ENCODE measurements around the gene PTPRF. TPM values are rescaled to one million over a fixed set of nuclear protein-coding genes. Genes with fewer than 3 reads are reported as not detected.

The PTPRF gene
- total and polyA plus RNA-seq, 4 donors = 41.2 to 241 (median 85.6) TPM

DNA sequence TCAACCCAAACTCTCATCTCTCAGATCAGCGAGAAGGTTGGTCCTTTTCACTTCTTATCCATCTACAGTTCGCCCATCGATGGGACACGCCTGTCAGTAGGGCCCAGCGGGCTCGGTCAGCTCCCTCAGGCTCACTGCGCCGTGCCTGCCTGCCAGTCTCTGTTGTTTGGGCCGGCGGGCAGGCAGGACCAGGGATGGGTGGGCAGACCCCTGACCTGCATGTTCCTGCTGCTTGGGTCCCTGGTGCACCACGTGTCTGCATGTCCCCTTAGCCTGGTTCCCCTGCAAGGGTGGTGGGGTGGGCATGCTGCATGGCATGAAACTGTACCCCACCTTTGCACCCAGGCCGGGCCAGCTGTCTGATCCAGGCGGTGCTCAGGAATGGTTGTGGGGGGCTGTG lies 52.4 kb downstream of the PTPRF start:
- no peaks in the 10 kb centered on the region for H3K9me3 ChIP-seq (ENCODE audit: control insufficient read depth in 4 of 4, low read length in 3 of 4)
- 97% methylated on average over 13 of the region's 13 CpGs for WGBS
- H3K27ac ChIP-seq (ENCODE audit: low read depth in 1 of 2, low read length in 2 of 2) = no peak overlapping the region
- H3K27me3 ChIP-seq (ENCODE audit: control insufficient read depth in 4 of 4, insufficient read depth in 4 of 4, low read length in 3 of 4) = no peaks in the 10 kb centered on the region
- peaks cover 11 to 50% (median 20%) of the 10 kb centered on the region in 4 donors for H3K36me3 ChIP-seq (ENCODE audit: control insufficient read depth in 4 of 4, insufficient read depth in 3 of 4, low read depth in 1 of 4, low read length in 3 of 4)
- H3K4me1 ChIP-seq (ENCODE audit: control insufficient read depth in 4 of 4, insufficient read depth in 4 of 4, low read length in 3 of 4) = no peaks in the 10 kb centered on the region
- no peak for DNase-seq (ENCODE audit: low spot score)
- no peak for TF ChIP-seq RXRA (IDR thresholded peaks at IDR 0.05)
- no peak for TF ChIP-seq RAD21 (IDR thresholded peaks at IDR 0.05)
- TF ChIP-seq GABPA (IDR thresholded peaks at IDR 0.05 in 1 of 2, conservative IDR thresholded peaks at IDR 0.05 in 1 of 2) = no peak
- no peak overlapping the region for H3K4me3 ChIP-seq (ENCODE audit: low read depth in 1 of 3, low read length in 3 of 3)
- no peak overlapping the region for H3K9ac ChIP-seq (ENCODE audit: low read depth in 1 of 2, low read length in 2 of 2)

DNA sequence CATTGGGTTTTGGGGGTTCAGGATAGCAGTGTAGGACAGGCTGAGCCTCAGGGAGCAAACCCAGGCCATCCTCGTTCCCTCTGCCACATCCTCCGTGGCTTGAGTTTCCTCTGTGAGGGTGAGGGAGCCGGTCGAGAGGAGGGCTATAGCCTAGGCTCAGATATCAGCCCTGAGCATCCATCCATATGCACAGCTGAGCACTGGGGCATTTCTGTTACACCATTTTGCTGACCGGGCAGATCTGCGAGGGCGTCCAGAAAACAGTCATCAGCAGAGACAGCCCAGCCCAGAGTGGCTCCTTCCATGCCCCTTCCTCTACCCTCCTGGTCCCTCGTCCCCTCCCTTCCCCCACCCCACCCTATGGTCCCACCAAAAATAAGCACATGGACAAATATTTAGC lies 53.5 kb downstream of the PTPRF start:
- H3K9me3 ChIP-seq (ENCODE audit: control insufficient read depth in 4 of 4, low read length in 3 of 4) = no peaks in the 10 kb centered on the region
- no peak overlapping the region for H3K27ac ChIP-seq (ENCODE audit: low read depth in 1 of 2, low read length in 2 of 2)
- no peak overlapping the region for H3K9ac ChIP-seq (ENCODE audit: low read depth in 1 of 2, low read length in 2 of 2)
- no peak for DNase-seq (ENCODE audit: low spot score)
- no peaks in the 10 kb centered on the region for H3K4me1 ChIP-seq (ENCODE audit: control insufficient read depth in 4 of 4, insufficient read depth in 4 of 4, low read length in 3 of 4)
- TF ChIP-seq RXRA (IDR thresholded peaks at IDR 0.05) (no peak), TAF1 (conservative IDR thresholded peaks at IDR 0.05) (no peak), JUND (IDR thresholded peaks at IDR 0.05) (no peak), SP1 (IDR thresholded peaks at IDR 0.05) (no peak), NR2F2 (IDR thresholded peaks at IDR 0.05) (no peak), HNF4G (IDR thresholded peaks at IDR 0.05) (no peak), FOXA2 (IDR thresholded peaks at IDR 0.05) (no peak), RAD21 (IDR thresholded peaks at IDR 0.05) (no peak)
- TF ChIP-seq, protein P1, sequence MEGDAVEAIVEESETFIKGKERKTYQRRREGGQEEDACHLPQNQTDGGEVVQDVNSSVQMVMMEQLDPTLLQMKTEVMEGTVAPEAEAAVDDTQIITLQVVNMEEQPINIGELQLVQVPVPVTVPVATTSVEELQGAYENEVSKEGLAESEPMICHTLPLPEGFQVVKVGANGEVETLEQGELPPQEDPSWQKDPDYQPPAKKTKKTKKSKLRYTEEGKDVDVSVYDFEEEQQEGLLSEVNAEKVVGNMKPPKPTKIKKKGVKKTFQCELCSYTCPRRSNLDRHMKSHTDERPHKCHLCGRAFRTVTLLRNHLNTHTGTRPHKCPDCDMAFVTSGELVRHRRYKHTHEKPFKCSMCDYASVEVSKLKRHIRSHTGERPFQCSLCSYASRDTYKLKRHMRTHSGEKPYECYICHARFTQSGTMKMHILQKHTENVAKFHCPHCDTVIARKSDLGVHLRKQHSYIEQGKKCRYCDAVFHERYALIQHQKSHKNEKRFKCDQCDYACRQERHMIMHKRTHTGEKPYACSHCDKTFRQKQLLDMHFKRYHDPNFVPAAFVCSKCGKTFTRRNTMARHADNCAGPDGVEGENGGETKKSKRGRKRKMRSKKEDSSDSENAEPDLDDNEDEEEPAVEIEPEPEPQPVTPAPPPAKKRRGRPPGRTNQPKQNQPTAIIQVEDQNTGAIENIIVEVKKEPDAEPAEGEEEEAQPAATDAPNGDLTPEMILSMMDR (IDR thresholded peaks at IDR 0.05; ENCODE audit: low read depth, low read length, missing input control) = no peak
- TF ChIP-seq, protein P2, sequence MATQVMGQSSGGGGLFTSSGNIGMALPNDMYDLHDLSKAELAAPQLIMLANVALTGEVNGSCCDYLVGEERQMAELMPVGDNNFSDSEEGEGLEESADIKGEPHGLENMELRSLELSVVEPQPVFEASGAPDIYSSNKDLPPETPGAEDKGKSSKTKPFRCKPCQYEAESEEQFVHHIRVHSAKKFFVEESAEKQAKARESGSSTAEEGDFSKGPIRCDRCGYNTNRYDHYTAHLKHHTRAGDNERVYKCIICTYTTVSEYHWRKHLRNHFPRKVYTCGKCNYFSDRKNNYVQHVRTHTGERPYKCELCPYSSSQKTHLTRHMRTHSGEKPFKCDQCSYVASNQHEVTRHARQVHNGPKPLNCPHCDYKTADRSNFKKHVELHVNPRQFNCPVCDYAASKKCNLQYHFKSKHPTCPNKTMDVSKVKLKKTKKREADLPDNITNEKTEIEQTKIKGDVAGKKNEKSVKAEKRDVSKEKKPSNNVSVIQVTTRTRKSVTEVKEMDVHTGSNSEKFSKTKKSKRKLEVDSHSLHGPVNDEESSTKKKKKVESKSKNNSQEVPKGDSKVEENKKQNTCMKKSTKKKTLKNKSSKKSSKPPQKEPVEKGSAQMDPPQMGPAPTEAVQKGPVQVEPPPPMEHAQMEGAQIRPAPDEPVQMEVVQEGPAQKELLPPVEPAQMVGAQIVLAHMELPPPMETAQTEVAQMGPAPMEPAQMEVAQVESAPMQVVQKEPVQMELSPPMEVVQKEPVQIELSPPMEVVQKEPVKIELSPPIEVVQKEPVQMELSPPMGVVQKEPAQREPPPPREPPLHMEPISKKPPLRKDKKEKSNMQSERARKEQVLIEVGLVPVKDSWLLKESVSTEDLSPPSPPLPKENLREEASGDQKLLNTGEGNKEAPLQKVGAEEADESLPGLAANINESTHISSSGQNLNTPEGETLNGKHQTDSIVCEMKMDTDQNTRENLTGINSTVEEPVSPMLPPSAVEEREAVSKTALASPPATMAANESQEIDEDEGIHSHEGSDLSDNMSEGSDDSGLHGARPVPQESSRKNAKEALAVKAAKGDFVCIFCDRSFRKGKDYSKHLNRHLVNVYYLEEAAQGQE (IDR thresholded peaks at IDR 0.05) = no peak
- TF ChIP-seq, protein P3, sequence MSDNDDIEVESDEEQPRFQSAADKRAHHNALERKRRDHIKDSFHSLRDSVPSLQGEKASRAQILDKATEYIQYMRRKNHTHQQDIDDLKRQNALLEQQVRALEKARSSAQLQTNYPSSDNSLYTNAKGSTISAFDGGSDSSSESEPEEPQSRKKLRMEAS (IDR thresholded peaks at IDR 0.05) = no peak
- WGBS = 76% methylated on average over 8 of the region's 8 CpGs
- H3K27me3 ChIP-seq (ENCODE audit: control insufficient read depth in 4 of 4, insufficient read depth in 4 of 4, low read length in 3 of 4) = no peaks in the 10 kb centered on the region
- H3K36me3 ChIP-seq (ENCODE audit: control insufficient read depth in 4 of 4, insufficient read depth in 3 of 4, low read depth in 1 of 4, low read length in 3 of 4) = peaks cover 7 to 50% (median 19%) of the 10 kb centered on the region in 4 donors
- no peak overlapping the region for H3K4me3 ChIP-seq (ENCODE audit: low read depth in 1 of 3, low read length in 3 of 3)

DNA sequence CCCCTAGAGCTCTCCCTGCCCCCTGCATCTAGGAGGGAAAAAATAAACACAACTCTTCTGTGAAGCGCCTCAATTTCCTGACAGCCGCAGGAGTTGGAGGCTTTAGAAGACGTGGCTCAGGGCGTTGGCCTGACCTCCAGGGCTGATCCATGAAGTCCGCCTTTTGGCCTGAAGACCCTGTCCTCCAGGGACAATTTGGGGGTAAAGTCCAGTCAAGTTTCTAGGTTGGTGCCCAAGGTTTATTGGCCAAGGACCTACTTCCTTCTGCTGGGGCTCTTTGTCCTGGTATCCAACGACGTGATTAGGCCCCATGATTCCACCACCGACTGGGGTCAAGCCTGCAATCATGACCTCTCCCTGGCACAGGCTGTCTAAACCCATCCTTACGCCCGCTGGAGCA lies 54.9 kb downstream of the PTPRF start:
- Histone ChIP-seq H3K4me3 (ENCODE audit: low read depth in 1 of 3, low read length in 3 of 3) (no peak overlapping the region), H3K27me3 (ENCODE audit: control insufficient read depth in 4 of 4, insufficient read depth in 4 of 4, low read length in 3 of 4) (no peaks in the 10 kb centered on the region), H3K4me1 (ENCODE audit: control insufficient read depth in 4 of 4, insufficient read depth in 4 of 4, low read length in 3 of 4) (no peaks in the 10 kb centered on the region), H3K9ac (ENCODE audit: low read depth in 1 of 2, low read length in 2 of 2) (no peak overlapping the region), H3K36me3 (ENCODE audit: control insufficient read depth in 4 of 4, insufficient read depth in 3 of 4, low read depth in 1 of 4, low read length in 3 of 4) (peaks cover 5 to 50% (median 15%) of the 10 kb centered on the region in 4 donors), H3K9me3 (ENCODE audit: control insufficient read depth in 4 of 4, low read length in 3 of 4) (no peaks in the 10 kb centered on the region), H3K27ac (ENCODE audit: low read depth in 1 of 2, low read length in 2 of 2) (no peak overlapping the region)
- TF ChIP-seq HNF4A (conservative IDR thresholded peaks at IDR 0.05) = no peak
- WGBS = 74% methylated on average over 10 of the region's 10 CpGs
- DNase-seq (ENCODE audit: low spot score) = no peak
